Measurements from ENCODE around the gene FXYD3. TPM values are rescaled to one million over a fixed set of nuclear protein-coding genes. Genes with fewer than 3 reads are reported as not detected.
A peak's percentile ranks its signal among the peaks of the same experiment; 100 is the strongest.
"Not testable (repeated sequence)": the region's sequence is repeated elsewhere in the genome, so short reads cannot be mapped to it uniquely, and the experiment has no call there.

FXYD3 gene
- total and polyA plus RNA-seq, 5 donors from 2014 or later = not detected

GRCh38 chr19:35095667-35096368, 19.8 kb upstream of the FXYD3 start:
- no peak for ATAC-seq (ENCODE audit: low read depth in 2 of 2)
- H3K4me1 Mint-ChIP-seq = no peaks in the 10 kb centered on the region
- no peak overlapping the region for H3K27ac ChIP-seq (ENCODE audit: insufficient read depth, low read length, poor library complexity, severe bottlenecking)
- no peaks in the 10 kb centered on the region for H3K36me3 ChIP-seq (ENCODE audit: control insufficient read depth, insufficient read depth, low read length)
- H3K27me3 Mint-ChIP-seq = peaks cover under 1% of the 10 kb centered on the region
- no peaks in the 10 kb centered on the region for H3K36me3 Mint-ChIP-seq
- no peak overlapping the region for H3K4me3 ChIP-seq (ENCODE audit: low read depth, low read length)
- no peaks in the 10 kb centered on the region for H3K9me3 ChIP-seq (ENCODE audit: control insufficient read depth in 2 of 2, low read length in 2 of 2)
- no peaks in the 10 kb centered on the region for H3K9me3 Mint-ChIP-seq
- H3K4me1 ChIP-seq (ENCODE audit: control insufficient read depth, insufficient read depth, low read length, poor library complexity, severe bottlenecking) = no peaks in the 10 kb centered on the region
- H3K27me3 ChIP-seq (ENCODE audit: control insufficient read depth, insufficient read depth, low read length) = no peaks in the 10 kb centered on the region
- H3K27ac Mint-ChIP-seq = no peak overlapping the region
- no peak overlapping the region for H3K4me3 Mint-ChIP-seq
- DNase-seq = no peak

- Histone ChIP-seq H3K27me3 (ENCODE audit: control insufficient read depth, insufficient read depth, low read length) (no peaks in the 10 kb centered on the region), H3K36me3 (ENCODE audit: control insufficient read depth, insufficient read depth, low read length) (no peaks in the 10 kb centered on the region), H3K4me1 (ENCODE audit: control insufficient read depth, insufficient read depth, low read length, poor library complexity, severe bottlenecking) (no peaks in the 10 kb centered on the region), H3K4me3 (ENCODE audit: low read depth, low read length) (no peak overlapping the region), H3K9me3 (ENCODE audit: control insufficient read depth in 2 of 2, low read length in 2 of 2) (no peaks in the 10 kb centered on the region), H3K27ac (ENCODE audit: insufficient read depth, low read length, poor library complexity, severe bottlenecking) (no peak overlapping the region)
- ATAC-seq (ENCODE audit: low read depth in 2 of 2) (no peak), DNase-seq (no peak)
- Mint-ChIP-seq H3K9me3 (no peaks in the 10 kb centered on the region), H3K4me3 (no peak overlapping the region), H3K27me3 (no peaks in the 10 kb centered on the region), H3K27ac (no peak overlapping the region), H3K36me3 (no peaks in the 10 kb centered on the region), H3K4me1 (no peaks in the 10 kb centered on the region)
Measured at GRCh38 chr19:35098413-35099049, 17.1 kb upstream of the FXYD3 start.

GRCh38 chr19:35099155-35099896, 16.3 kb upstream of the FXYD3 start:
- DNase-seq = no peak
- Histone ChIP-seq H3K4me1 (ENCODE audit: control insufficient read depth, insufficient read depth, low read length, poor library complexity, severe bottlenecking) (no peaks in the 10 kb centered on the region), H3K9me3 (ENCODE audit: control insufficient read depth in 2 of 2, low read length in 2 of 2) (no peaks in the 10 kb centered on the region), H3K27ac (ENCODE audit: insufficient read depth, low read length, poor library complexity, severe bottlenecking) (no peak overlapping the region), H3K36me3 (ENCODE audit: control insufficient read depth, insufficient read depth, low read length) (no peaks in the 10 kb centered on the region), H3K27me3 (ENCODE audit: control insufficient read depth, insufficient read depth, low read length) (no peaks in the 10 kb centered on the region), H3K4me3 (ENCODE audit: low read depth, low read length) (no peak overlapping the region)
- ATAC-seq (ENCODE audit: low read depth in 2 of 2) = no peak
- H3K27ac Mint-ChIP-seq = no peak overlapping the region
- H3K36me3 Mint-ChIP-seq = no peaks in the 10 kb centered on the region
- H3K9me3 Mint-ChIP-seq = no peaks in the 10 kb centered on the region
- H3K4me3 Mint-ChIP-seq = no peak overlapping the region
- H3K27me3 Mint-ChIP-seq = no peaks in the 10 kb centered on the region
- H3K4me1 Mint-ChIP-seq = no peaks in the 10 kb centered on the region

GRCh38 chr19:35099897-35100275, 15.7 kb upstream of the FXYD3 start:
- Histone ChIP-seq H3K9me3 (ENCODE audit: control insufficient read depth in 2 of 2, low read length in 2 of 2) (no peaks in the 10 kb centered on the region), H3K27ac (ENCODE audit: insufficient read depth, low read length, poor library complexity, severe bottlenecking) (no peak overlapping the region), H3K4me1 (ENCODE audit: control insufficient read depth, insufficient read depth, low read length, poor library complexity, severe bottlenecking) (no peaks in the 10 kb centered on the region), H3K4me3 (ENCODE audit: low read depth, low read length) (no peak overlapping the region), H3K27me3 (ENCODE audit: control insufficient read depth, insufficient read depth, low read length) (no peaks in the 10 kb centered on the region), H3K36me3 (ENCODE audit: control insufficient read depth, insufficient read depth, low read length) (no peaks in the 10 kb centered on the region)
- no peaks in the 10 kb centered on the region for H3K36me3 Mint-ChIP-seq
- no peaks in the 10 kb centered on the region for H3K9me3 Mint-ChIP-seq
- H3K27me3 Mint-ChIP-seq = no peaks in the 10 kb centered on the region
- DNase-seq = no peak
- H3K27ac Mint-ChIP-seq = no peak overlapping the region
- no peak for ATAC-seq (ENCODE audit: low read depth in 2 of 2)
- no peak overlapping the region for H3K4me3 Mint-ChIP-seq
- no peaks in the 10 kb centered on the region for H3K4me1 Mint-ChIP-seq

- Mint-ChIP-seq H3K9me3 (no peaks in the 10 kb centered on the region), H3K4me1 (no peaks in the 10 kb centered on the region), H3K36me3 (no peaks in the 10 kb centered on the region), H3K4me3 (no peak overlapping the region), H3K27ac (no peak overlapping the region), H3K27me3 (no peaks in the 10 kb centered on the region)
- Histone ChIP-seq H3K27me3 (ENCODE audit: control insufficient read depth, insufficient read depth, low read length) (no peaks in the 10 kb centered on the region), H3K9me3 (ENCODE audit: control insufficient read depth in 2 of 2, low read length in 2 of 2) (no peaks in the 10 kb centered on the region), H3K27ac (ENCODE audit: insufficient read depth, low read length, poor library complexity, severe bottlenecking) (no peak overlapping the region), H3K4me1 (ENCODE audit: control insufficient read depth, insufficient read depth, low read length, poor library complexity, severe bottlenecking) (no peaks in the 10 kb centered on the region), H3K36me3 (ENCODE audit: control insufficient read depth, insufficient read depth, low read length) (no peaks in the 10 kb centered on the region), H3K4me3 (ENCODE audit: low read depth, low read length) (no peak overlapping the region)
- DNase-seq (no peak), ATAC-seq (ENCODE audit: low read depth in 2 of 2) (no peak)
Measured at GRCh38 chr19:35100588-35101533, 14.8 kb upstream of the FXYD3 start.

- not testable (repeated sequence) for DNase-seq; H3K36me3 ChIP-seq (ENCODE audit: control insufficient read depth, insufficient read depth, low read length); H3K4me1 ChIP-seq (ENCODE audit: control insufficient read depth, insufficient read depth, low read length, poor library complexity, severe bottlenecking); ATAC-seq (ENCODE audit: low read depth in 2 of 2); H3K36me3 Mint-ChIP-seq; H3K4me3 ChIP-seq (ENCODE audit: low read depth, low read length); H3K4me1 Mint-ChIP-seq; H3K27ac Mint-ChIP-seq; H3K27ac ChIP-seq (ENCODE audit: insufficient read depth, low read length, poor library complexity, severe bottlenecking); H3K27me3 ChIP-seq (ENCODE audit: control insufficient read depth, insufficient read depth, low read length); H3K27me3 Mint-ChIP-seq; H3K9me3 Mint-ChIP-seq; H3K9me3 ChIP-seq (ENCODE audit: control insufficient read depth in 2 of 2, low read length in 2 of 2); H3K4me3 Mint-ChIP-seq
Measured at GRCh38 chr19:35101949-35102348, 13.7 kb upstream of the FXYD3 start.

- not testable (repeated sequence) for H3K4me1 ChIP-seq (ENCODE audit: control insufficient read depth, insufficient read depth, low read length, poor library complexity, severe bottlenecking); H3K9me3 ChIP-seq (ENCODE audit: control insufficient read depth in 2 of 2, low read length in 2 of 2); H3K4me1 Mint-ChIP-seq; ATAC-seq (ENCODE audit: low read depth in 2 of 2); H3K4me3 Mint-ChIP-seq; H3K36me3 Mint-ChIP-seq; DNase-seq; H3K9me3 Mint-ChIP-seq; H3K4me3 ChIP-seq (ENCODE audit: low read depth, low read length); H3K27me3 Mint-ChIP-seq; H3K27me3 ChIP-seq (ENCODE audit: control insufficient read depth, insufficient read depth, low read length); H3K36me3 ChIP-seq (ENCODE audit: control insufficient read depth, insufficient read depth, low read length); H3K27ac ChIP-seq (ENCODE audit: insufficient read depth, low read length, poor library complexity, severe bottlenecking)
- peak overlapping the region in 1 of 3 donors; percentile 74 for H3K27ac Mint-ChIP-seq
Measured at GRCh38 chr19:35103614-35104013, 12.0 kb upstream of the FXYD3 start.

All from CD4-positive, CD25-positive, alpha-beta regulatory T cell (primary cell).